HTR-8/SVneo (cell line): ENCODE measurements around the gene NOS1AP.
A peak's percentile ranks its signal among the peaks of the same experiment; 100 is the strongest.

Experiments used
- DNase-seq: peaks from one replicate; pipeline ENCODE4 v3.0.0; 2011; ENCODE audit warnings: low spot score, mixed read lengths; ENCODE audit not compliant: insufficient read length
- FAIRE-seq: peaks from 2 replicates; lab custom pipeline; 2011; peaks lifted over from hg19 to GRCh38; lab: Jason Lieb, UNC

NOS1AP gene

DNA sequence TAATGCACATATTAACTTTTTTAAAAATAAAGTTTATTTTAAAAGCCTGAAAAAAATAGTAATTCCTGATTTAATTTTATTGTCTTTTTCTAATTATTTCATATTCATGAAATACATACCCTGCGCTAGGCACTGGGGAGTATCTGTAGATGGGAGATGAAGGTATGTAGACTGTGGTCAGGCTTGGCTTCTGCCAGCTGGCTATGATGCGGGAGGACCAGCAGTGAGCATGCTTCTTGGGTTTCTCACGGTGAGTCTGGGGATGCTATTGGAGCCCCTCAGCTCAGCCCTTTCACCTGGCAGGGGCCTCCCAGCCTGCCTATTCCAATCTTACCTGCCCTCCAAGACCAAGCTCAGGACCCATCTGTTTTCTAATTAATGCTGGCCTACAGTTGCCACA, 138.4 kb downstream of the NOS1AP start:
- FAIRE-seq (no peak), DNase-seq (no peak)

GRCh38 chr1:162210196-162210595, 140.7 kb downstream of the NOS1AP start:
- DNase-seq = no peak
- FAIRE-seq = no peak

DNA sequence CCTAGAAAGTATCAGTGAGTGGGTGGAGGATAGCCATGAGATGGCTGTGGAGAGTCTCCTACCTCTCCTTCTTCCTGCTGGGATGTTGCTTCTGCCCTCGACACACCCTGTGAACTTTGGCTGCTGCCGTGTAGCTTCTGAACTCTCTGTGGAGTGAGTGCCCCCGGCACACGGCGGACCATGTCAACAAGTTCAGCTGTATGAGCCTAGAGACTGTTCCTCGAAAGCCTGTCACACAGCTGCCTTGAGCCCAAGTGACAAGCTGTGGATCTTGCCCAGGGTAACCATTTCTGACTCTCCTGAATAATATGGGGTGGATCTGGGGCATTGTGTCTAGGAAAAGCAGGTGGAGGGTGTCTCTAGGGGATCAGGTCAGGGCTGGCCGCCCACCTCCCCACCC, 143.2 kb downstream of the NOS1AP start:
- FAIRE-seq (no peak), DNase-seq (no peak)

- no peak for FAIRE-seq
- no peak for DNase-seq
Observed at GRCh38 chr1:162213281-162213912, 143.9 kb downstream of the NOS1AP start.

DNA sequence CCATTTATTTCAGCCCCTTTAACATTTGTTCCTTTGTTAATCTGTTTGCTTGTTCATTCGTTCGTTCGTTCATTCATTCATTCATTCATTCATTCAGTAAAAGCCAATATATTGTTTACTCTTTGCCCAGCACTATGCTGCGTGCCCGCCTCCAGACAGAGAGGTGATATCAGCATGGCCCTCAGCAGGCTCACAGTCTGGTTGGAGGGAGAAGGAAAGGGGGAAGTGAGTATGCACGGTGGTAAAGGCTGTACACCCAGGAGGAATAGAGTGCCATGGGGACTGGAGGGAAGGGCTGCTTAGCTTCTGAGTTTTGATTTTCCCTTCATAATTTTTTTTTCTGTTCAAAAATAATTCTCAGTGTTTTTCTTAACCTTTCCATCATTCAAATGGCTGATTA, 144.7 kb downstream of the NOS1AP start:
- DNase-seq (no peak), FAIRE-seq (no peak)

- FAIRE-seq (no peak), DNase-seq (no peak)
Observed at GRCh38 chr1:162215902-162216301, 146.4 kb downstream of the NOS1AP start.

DNA sequence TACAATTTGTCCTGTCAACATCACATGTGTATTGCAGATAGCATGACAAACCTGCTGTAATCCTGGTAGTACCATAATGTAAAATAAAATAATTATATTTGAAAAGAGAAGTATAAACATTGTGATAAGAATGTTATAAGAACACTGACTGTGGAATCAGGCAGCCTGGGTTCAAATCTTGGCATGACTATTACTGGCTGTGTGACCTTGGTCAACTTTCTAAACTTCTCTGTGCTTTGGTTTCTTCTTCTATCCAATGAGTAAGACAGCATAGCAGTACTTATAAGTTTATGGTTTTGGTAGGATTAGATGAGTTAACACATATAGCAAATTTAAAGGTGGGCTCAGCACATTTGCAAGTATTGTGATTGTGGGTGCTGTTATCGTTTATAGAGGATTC, 147.1 kb downstream of the NOS1AP start:
- FAIRE-seq = no peak
- DNase-seq = no peak

- DNase-seq (no peak), FAIRE-seq (no peak)
Observed at GRCh38 chr1:162217706-162218105, 148.2 kb downstream of the NOS1AP start.

DNA sequence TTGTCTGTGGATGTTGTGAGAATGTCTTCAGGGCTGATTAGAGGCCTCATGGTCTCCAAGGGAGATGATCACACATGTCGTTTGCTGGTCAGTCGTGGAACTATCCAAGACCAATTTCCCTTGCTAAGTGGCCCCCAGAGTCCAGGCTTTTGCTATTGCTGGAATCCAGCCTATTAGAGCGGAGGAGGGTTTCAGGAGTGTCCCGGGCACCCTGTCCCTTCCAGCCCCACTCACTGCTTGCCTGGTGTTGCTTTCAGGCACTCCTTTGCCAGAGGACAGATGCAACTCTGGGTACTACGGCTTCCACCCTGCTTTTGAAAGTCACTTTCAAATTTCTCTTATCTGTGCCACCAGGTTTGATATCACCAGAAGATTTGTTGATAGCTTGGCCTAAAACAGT, 149.1 kb downstream of the NOS1AP start:
- no peak for DNase-seq
- FAIRE-seq = no peak

DNA sequence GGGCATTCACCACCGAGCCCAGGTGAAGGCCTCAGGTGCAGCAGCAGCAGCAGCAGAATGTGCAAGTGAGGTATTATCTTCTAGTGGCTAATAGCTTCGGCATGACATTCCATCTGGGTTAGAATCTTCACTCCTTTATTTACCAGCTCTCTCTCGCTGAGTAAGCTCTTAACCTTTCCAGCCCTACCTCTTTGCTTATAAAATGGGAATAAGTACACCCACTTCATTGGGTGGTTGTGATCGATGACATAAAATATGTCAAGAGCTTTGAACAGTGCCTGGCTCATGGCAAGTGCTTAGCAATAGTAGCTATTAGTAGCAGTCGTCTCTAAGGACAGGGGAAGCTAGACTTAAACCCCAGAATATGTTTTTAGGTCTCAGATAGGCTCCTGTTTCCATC, 149.5 kb downstream of the NOS1AP start:
- no peak for DNase-seq
- no peak for FAIRE-seq

DNA sequence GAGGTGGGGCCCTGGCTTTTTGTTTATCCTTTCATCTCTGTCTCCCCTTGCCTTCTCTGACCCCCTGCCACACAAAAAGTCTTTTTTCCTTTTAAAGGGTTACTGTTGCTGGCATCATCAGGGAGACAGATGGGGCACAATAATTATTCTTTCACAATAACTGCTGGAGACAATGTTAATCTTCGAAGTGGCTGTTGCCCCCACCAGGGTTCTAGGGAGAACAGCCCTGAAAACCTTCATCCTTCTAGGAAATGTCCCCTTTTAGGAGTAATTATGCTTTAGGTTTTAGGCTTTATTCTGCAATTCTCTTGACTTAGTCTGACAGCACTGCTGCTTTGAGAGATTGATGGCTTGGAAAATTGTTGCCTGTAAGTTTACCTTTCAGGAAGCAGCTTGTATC, 150.0 kb downstream of the NOS1AP start:
- DNase-seq = no peak
- no peak for FAIRE-seq

DNA sequence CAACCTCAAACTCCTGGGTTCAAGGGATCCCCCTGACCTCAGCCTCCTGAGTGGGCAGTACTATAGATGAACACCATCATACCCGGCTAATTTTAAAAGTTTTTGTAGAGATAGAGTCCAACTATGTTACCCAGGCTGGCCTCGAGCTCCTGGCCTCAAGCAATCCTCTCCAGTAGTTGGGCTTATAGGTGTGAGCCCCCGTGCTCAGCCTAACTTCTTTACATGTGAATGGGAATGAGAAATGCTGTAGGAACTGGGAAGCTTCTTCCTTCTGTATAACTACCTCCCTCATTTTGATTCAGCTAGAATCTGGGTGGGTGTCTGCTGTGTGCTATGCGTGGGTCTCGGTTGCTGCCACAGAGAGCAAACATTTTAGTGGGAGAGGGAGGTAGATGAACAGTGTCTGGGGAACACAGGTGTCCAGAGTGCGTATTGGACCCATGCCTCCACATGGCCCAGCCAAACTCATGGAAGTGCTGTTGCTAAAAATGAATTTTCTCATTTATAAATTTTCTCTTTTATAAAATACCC, 150.6 kb downstream of the NOS1AP start:
- DNase-seq (no peak), FAIRE-seq (no peak)

DNA sequence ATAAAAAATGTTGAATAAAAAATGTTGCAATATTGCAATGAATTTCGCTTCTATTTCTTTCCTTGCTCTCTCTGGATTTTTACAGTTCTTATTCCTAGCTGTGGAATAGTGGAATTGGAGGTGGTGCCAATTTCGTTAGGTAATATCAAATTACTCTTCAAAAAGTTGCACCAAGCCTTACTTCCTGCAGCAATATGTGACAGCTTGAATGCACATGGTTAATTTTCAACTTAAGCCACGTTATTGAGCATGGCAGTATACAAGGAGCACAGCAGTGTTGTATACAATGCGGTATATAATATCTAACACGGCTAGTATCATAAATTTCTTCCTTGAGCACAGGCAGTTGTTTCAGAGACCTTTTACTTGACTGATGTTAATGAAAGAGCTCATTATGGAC, 152.5 kb downstream of the NOS1AP start:
- FAIRE-seq = no peak
- no peak for DNase-seq

DNA sequence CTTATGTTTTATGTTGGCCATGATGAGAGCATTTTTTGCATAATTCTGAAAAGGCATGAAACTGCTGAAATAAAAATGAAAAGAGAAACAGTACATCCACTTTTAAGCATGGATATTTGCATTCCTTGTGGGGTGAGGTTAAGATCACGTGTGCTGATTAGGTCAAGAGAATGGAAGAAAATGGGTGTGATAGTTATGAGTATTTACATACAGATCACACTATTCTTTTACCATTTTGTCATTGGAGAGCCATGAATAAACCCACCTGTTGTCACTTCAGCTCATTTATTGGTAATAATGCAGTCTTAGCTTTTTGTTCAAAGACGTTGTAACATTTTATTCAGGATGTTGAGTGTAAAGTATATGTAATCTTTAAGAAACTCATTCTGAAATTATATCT, 153.2 kb downstream of the NOS1AP start:
- DNase-seq (no peak), FAIRE-seq (no peak)

DNA sequence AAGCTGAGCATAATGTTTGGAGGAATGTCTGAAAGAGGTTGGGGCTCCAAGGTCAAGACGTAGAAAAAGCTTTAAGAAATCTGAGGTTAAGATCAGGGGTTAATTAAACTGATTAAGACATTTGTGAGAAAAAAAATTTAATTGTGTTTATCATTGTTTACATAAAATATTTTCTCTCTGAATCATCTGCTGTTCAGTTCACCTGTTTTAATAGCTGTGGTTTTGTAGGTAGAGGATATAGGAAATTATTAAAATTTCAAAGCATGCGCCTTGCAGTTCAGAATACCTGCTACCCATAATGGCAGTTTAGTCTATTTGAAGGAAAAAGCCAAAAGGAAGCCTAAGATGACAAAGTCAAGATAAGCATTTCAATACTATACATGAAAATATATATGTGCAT, 154.0 kb downstream of the NOS1AP start:
- FAIRE-seq (no peak), DNase-seq (no peak)

DNA sequence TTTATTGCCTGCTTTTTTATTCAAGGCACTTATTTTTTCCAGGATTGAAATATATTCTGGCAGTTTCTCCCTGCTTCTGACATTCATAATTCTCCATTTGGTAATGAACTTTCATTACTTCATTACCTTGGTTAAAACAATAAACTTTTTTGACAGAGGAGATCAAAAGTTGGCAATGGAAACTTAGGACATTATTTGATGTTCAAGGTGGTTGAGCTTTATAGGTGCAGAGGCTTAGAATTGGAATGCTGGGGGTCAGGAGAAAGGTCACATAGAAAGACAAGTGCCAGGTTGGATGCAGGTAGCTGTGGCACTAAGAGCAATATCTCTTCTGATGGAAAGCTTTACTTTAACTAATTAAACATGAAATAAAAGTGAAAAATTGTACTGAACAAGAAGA, 154.8 kb downstream of the NOS1AP start:
- FAIRE-seq (no peak), DNase-seq (no peak)

GRCh38 chr1:162228586-162228985, 159.1 kb downstream of the NOS1AP start:
- FAIRE-seq (no peak), DNase-seq (no peak)

DNA sequence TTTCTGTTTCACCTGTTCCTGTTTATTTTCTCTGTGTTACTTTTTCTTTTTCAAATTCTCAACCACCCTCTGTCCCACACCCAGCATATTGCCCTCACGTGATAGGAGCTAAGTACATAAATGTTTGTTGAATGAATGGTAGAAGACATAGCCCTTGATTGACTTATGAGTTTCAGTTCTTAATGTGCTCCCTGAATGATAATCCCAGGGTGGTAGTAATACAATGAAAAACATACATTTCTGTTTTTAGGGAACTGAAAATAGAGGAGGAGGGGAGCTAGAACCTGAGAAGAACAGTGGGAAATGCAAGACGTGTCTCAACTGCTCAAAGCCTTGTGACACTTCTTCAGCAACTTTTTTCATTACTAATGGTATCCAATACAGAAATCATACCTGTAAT, 160.1 kb downstream of the NOS1AP start:
- DNase-seq (no peak), FAIRE-seq (no peak)

DNA sequence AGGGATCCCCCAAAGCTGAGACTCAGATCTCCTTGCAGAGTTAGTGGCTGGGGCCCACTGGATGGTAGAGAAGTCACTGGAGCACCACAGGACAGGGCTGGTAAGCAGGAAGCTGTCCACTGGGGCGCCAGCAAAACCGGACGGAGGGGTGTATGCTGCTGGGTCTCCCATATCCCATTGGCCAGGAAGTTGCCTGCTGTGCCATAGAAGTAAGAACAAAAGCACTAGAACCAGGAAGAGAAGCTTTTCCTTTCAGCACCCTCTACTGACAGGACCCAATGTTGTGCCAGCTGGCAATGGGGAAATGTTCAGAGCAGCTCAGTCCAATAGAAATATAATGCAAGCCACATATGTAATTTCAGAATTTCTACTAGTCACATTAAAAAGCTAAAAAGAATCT, 160.6 kb downstream of the NOS1AP start:
- DNase-seq = peak; percentile 28

DNA sequence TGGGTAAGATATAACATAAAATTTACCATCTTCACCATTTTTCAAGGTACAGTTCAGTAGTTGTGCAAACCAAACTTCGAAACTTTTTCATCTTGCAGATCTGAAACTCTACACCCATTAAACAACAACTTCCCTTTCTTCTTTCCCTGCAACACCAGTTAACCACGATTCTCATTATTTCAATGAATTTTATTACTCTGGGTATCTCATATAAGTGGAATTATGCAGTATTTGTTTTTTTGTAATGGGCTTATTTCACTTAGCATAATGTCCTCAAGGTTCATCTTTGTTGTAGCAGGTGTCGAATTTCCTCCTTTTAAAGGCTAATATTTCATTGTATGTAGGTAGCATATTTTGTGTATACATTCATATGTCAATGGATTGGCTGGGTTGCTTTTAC, 161.0 kb downstream of the NOS1AP start:
- DNase-seq = no peak

More for the DNA sequence above, 160.6 kb downstream of the NOS1AP start:
- FAIRE-seq = no peak

DNA sequence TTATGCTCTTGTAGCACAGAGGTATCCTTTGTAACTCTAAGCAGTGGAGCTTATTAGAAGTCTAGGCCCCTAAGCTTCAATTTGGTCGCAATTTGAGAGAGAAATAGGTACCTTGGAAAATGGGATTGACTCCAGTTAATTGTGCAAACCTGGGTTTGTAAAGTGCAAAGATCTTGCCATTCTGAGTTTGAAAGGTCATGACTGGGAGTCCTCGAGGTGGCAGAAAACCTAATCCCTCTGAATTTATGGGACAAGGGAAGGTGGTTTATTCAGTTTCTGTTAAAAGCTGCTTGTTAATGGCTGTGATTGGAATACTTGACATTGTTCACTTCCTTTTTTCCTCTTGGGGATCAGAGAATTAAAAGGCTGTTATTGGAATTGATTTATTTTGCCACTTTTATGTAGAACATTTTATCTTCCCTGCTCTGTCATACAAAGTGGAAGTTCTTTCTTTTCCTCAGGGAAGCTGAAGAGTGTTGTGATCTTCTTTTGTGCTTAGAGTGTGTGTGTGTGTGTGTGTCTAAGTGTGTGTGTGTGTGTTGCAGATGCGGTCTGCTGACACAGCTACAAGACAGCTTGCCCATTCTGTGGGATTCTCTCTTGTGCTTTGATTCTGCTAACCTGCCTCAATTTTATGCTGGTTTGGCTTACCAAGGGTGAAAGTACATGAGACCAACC, 162.7 kb downstream of the NOS1AP start:
- DNase-seq (no peak), FAIRE-seq (no peak)

More for the DNA sequence above, 161.0 kb downstream of the NOS1AP start:
- no peak for FAIRE-seq

DNA sequence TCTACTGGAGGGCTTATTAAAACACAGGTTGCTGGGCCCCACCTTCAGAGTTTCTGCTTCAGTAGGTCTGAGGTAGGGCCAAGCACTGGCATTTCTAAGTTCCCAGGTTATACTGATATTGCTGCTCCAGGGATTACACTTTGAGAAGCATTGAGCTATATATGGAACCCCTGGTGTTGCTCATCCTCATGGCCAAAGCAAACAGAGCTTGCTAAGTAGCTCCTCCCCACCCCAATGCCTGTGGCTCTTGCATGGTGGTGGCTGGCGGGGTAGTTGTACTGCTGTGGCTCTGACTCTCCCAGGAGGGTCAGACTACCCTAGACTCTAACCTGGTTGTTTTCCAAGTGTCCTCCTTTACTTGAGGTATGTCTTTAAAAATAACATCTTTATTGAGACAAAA, 163.6 kb downstream of the NOS1AP start:
- no peak for FAIRE-seq
- no peak for DNase-seq
